CD4-positive, alpha-beta T cell treated with Interferon alpha-2 for 1 hour (primary cell): ENCODE measurements around the gene SORCS1.

Experiments used
- DNase-seq, 2 donors: peaks; one replicate each; pipeline ENCODE4 v3.0.0-alpha.2; 2020 to 2022

The SORCS1 gene

DNA sequence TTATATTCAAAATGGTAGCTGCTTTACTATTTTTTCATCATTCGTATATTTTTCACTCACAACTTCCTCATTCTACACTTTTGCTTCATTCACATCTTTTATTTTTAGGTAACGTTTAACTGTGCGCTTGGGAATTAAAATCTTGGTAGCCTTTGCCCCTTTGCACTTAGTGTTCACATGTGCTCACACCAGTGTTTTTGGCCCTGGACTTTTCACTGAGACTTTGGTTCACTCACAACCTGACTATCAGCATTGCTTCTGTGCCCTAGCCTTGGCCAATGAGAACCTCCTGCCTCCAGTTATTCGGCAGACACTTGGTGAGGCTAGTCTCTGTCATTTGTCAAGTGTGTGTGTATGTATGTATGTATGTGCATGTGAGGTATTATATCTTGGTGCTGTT is 596.9 kb downstream of the SORCS1 start:
- no peak for DNase-seq

DNA sequence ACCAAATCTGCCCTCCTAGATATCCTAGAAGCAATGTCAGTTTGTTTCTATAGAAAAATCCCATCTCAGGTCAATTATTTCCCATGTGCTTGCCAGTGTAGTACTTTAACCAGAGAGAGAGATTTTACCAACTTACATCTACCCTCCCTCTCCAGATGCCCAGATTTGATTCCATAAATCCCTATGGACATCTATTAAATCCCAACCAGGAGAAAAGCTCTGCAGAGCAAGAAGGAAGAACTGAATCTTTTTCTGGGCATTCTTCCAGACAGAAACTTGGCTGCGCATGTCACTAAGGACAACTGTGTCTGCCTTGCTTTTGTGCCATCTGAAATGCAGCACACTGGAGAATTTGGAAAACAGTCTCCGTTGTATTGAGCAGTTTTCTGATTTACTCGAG is 597.6 kb downstream of the SORCS1 start:
- no peak for DNase-seq

DNA sequence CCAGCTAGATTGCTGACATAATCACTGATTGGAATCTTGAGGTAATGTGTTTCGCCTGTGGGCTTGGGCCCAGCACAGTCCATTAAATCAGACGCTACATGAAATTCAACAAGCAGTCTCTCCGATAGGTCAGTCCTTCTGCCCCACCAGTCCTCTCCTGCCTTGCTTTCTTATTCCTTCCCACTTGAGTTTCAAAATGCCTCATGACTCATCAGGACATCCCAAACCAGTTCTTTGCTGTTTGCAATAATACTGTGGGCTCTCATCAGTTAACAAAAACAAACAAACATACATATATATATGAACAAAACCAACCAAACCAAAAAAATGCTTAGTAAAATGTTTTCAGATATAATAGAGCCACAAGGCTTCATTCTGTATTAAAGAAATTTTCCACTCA is 599.0 kb downstream of the SORCS1 start:
- DNase-seq, result no peak

DNA sequence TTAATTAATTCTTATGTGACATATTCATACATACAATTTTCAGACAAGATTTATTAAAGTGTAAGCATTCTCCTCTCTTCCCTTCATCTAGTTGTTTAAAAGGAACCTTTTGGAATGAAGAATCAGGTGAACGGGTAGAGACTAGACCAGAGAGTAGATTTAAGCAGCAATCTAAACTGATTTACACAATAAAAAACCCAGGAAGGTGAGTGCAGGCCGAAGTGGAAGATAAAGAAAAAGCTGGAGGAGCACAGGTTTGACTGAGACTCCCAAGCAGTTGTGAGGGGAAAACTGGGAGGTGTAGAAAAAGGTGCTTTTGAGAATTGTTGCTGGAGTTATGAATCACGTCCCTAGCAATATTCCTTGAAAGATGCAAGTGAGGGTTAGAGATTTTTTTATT is 601.1 kb downstream of the SORCS1 start:
- no peak for DNase-seq

DNA sequence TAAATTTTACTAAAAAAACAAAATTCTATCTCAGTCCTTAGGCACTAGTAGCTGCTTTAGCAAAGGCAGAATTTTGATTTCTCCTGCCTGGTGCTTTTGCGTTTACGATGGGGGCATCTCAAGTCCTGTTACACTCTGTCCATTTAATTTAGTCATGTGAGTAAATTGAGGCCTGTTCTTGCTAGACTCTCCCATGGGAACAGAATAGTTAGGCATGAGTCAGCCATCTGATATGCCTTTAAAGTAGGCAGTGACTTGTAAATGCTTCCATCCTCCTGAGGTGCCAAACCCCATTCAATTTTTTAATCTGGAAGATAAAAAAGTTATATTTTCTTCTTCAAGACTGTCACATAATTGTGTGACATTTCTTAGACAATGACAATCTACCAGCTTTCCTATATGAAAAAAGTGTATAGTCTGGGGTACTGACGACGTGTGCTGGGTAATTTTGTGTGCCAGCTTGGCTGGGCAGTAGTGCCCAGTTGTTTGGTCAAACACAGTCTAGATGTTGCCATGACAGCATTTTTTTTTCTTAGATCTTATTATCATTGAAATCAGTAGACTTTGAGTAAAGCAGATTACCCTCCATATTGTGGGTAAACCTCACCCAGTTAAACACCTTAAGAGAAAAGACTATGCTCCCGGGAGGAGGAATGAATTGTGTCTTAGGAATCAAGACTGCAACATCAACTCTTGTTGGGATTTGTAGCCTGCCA is 603.4 kb downstream of the SORCS1 start:
- no peak for DNase-seq

DNA sequence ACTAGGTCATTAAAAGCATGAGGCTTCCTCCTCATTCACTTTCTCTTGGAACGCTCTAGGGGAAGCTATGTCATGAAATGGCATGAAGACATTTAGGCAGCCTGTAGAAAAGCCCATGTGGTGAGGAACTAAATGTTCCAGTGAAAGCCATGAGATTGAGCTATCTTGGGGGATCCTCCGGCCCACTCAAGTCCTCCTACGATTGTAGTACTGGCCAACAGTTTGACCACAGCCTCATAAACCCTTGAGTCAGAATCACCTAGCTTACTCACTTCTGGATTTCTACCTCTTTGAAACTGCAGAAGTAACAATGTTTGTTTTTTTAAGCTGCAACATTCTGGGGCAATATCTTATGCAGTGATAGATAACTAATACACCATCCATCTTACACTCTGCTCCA is 605.1 kb downstream of the SORCS1 start:
- no peak for DNase-seq

DNA sequence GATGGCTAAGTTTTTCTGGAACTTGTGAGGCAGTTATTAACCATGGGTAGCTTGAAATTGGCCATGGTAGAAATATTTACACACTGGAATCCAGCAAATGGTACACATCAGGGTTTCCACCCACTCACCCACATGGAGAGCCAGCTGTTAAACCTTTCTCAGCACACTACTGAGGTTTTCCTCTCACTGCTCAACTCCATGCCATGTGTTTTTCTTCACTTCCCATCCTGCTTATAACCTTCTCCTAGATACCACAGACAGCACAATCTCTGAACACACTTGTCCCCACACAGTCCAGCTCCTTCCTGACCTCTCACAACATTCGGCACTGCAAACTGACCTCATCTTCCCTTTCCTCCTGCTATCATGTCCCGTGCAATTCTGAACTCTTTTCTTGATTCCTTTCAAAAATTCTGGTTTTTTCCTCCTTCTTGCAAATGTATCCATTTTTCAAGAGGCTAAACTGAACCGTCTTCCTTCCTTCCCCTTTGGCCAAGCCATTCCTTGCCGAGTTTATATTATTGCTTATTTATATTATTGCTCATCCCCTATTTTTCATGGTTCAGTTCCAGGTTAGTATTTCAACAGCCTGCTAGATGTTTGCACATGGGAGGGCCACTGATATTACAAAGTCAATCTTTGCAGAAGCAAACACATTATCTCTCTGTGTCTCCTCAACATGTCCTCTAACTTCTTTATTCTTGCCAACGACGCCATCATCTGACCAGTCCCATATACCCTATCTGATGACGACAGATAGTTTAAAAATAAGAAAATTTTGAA is 606.4 kb downstream of the SORCS1 start:
- no peak for DNase-seq

DNA sequence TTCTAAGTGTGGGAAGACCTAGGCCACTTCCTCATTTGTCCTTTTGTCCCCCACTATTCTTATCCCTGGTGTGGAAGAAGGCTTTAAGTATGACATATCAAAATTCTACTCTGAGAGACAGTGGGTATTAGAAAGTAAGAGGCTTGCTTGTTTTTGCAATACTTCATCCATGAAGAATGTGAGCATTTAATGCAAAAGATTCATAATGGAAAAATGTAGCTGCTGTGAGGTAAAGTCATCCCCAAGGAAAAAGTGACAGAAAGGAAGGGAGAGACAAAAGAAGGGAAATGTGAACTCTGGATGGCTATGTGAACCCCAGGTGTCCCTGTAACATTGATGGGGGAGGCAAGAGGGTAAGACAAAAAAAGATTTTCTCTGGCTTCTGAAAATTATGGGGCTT is 607.5 kb downstream of the SORCS1 start:
- DNase-seq, result no peak

DNA sequence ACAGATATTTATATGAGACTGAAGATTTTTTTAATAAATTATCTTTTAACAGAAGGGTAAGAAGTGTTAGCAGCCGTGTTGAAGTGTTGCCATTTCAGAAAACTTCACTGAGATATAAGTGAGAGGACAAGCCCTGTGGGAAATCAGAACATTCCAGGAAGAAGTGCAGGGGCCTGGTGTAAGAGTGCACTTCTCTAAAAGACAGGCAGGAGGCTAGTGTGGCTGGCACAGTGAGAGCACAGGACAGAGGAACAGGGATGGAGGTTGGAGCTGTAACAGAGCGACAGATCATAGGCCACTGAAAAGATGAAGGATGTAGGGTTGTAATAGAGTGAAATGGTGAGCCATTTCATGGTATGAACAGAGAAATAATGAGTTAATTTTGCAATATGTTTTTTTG is 608.9 kb downstream of the SORCS1 start:
- DNase-seq, result no peak

DNA sequence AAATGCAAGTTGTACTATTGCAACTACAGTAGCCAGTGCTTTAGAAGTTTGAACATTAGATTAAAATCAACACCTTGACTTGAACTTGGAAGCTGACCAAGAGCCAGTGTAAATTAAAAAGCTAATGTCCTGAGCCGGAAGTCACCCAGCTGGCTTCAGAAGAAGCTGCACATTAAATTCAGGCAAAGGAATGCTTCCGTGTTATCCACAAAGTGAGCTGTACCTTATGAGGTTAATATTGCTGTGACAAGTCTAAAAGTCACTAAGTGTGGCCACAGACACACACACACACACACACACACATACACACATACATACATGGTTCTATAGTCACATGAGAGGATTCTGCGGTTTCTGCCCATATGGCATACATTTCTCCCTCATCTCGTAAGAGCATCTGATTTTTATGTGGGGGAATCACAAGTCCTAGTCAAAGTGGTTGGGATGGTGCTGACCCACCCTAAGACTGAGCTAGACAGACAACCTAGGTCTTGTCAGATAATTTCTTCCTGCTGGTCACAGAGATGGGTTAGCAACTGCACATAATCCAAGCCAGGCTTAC is 612.9 kb downstream of the SORCS1 start:
- no peak for DNase-seq

DNA sequence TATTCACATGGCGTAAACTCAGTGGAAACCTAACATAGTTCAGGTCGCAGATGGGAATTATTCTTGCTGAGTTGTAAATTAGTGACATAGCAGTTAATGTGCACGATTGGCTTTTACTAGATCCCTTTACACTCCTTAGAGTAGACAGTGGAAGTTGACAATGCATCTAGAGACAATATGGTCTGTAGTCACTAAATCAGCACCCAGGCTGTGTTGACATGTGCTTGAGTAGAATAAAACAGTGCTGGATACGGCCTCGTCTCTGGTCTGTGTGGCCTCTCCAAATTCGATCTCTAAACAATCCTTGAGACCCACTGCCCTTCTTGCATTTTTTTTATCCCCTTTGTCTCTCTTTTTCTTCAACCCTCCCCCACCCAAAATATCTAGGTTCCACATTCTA is 615.7 kb downstream of the SORCS1 start:
- DNase-seq, result no peak

DNA sequence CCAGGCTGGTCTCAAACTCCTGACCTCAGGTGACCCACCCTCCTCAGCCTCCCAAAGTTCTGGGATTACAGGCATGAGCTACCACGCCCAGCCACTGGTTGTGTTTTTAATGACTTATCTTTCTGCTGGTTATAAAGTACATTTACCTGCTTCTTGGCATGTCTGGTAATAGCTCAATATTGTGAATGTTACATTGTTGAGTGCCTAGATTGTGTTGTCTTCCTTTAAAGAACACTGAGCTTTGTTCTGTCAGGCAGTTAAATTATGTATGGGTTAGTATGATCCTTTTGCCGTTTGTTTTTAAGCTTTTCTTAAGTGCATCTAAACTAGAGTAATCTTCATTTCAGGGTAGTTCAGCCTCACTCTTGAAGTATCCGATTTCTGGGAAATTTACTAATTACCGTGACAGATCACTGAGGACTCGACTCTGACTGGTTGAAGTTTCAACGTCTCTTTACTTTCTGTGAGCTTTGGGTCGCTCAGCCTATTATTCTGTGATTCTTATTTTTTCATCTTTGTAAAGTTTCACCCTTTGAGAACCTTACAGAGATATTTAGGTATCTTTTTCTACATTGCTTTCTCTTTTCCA is 617.4 kb downstream of the SORCS1 start:
- no peak for DNase-seq

DNA sequence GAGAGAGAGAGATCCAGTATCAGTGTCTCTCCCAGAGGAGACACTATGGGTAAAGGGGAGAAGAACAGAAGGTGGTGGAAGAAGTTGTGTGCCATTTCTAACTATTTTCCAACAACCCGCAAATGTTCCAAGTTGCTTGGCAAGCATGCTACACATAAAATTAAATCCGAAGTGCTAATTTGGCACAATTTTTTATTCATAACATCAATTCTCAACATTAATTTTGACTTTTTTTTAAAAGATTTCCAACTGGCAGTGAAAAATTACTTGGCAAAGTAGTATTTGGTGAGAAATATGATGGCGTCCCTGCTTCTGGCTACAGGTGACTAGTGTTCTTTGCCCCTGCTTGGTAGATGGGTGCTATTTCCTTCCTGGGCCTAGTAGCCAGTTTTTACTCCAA is 622.0 kb downstream of the SORCS1 start:
- no peak for DNase-seq

DNA sequence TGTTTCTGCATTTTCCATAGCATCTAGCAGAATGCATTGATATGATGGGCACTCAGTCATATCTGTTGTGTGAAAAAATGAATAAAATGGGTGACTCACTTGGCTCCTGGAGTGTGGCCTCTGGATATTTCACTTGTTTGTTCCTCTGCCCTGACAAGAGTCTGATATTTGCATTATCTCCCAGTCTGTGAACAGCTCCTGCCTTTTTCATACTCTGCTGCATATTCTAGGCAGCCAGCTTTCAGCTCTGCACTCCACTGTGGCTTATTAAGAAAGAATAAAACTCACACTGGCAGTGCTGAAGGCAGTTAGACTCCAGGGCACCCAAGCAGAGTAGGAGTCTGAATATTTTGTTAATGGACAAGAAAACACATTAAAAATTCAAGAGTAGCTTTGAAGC is 623.9 kb downstream of the SORCS1 start:
- DNase-seq, result no peak

DNA sequence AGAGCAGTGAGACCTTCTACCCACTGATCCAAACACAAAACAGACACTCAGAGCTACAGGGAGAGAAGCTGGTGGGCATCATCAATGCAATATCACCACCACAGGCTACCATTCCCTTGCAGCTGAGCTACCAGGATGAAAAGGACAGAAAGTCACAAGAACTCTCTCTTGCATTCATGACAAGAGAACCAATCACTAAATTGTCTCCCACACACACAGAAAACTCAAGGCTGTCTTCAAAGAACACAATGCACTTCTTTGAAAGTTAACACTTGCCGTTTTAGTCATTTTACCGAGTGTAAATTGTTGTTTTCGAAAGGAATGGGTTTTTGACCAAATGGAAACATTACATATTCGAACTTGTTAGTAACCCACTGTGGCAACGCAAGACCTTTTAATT is 626.6 kb downstream of the SORCS1 start:
- no peak for DNase-seq

DNA sequence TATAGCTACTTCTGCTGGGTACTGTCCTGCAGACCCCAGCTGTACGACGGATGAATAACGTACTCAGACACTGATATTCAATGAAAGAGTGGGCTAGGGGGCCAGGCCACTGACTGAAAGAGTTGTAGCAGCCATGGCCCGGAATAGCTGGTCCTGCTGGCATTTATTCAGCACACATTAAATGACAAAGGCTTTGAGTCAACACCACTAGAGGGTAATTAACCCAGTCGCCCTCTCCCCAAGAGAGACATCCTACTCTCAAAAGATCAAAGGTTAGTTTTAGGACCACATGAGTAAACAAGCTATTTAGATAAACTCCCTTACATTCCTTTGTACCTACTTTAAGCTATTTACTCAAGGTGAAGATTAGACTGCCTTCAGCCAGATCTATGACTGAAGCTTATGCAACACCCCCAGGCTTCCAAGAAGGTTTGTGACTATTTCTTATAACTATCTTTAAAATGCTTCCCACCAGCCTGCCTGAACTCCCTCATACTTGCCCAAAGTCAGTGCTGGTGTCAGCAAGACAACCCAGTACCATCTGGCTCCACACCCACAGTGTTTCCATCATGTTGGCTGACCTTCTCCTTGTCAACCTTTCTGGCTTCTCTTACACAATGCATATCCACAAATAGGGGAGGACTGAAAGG is 629.1 kb downstream of the SORCS1 start:
- DNase-seq, result no peak

DNA sequence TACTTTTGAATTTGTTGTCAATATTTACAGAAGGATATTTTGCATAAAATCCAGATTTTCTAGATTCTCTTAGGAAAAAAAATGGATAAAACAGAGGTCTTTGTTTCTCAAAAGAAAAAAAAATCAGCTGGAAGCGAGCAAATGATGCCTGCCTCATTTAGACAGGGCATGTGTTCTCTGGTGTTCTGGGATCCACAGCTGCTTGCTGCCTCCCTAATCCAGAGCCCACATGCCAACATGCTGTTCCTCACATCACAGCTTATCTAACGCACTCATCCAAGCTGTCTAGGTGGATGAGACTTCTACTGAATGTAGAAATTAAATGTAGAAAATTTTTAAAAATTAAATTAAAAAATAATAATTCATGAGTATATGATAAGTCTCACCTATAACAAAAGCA is 630.1 kb downstream of the SORCS1 start:
- no peak for DNase-seq

DNA sequence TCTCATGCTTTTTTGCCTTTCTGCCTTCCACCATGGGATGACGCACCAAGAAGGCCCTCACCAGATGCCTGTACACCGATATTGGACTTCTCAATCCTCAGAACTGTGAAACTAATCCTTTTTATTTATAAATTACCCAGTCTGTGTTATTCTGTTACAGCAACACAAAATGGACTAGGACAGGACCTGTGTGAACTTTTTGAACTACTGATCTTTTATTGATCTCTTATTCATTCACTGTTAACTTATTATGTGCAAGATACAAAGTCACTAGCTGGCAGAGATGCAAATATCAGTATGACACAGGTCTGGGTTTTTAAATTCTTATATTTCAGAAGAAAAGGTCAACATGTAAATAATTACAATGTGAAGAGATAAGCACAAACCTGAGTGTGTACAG is 635.8 kb downstream of the SORCS1 start:
- no peak for DNase-seq

DNA sequence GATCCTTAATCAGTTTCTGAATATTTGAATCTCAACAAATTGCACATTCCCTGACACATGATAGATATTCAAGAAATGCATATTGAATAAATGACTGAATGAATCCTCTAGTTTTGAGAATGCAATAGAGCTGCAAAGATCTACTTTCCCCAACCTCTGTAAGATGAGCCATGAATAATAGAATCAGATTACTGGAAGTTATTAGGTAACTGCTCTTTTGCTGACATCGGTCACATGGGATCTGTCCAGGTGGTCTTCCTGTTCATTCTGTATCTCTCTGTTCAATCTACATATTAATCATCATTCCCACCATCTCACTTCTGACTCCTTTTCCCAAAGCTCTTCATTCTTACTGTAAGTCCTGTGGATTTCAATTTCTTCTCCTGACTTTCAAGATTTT is 638.7 kb downstream of the SORCS1 start:
- no peak for DNase-seq
